Panc1 (cell line): ENCODE measurements around the gene CISD3. TPM values are rescaled to one million over a fixed set of nuclear protein-coding genes. Genes with fewer than 3 reads are reported as not detected.

Experiments
- ATAC-seq: fragments of 200-7000 bp; cut with Tn5 transposase; 2 replicates; pipeline ENCODE4 v1.9.1; 2020; ENCODE audit warnings: mild to moderate bottlenecking, moderate library complexity
- BruUV-seq: library from RNA; stranded (reverse); fragments of 400-500 nt; replicated peaks from 2 replicates; lab custom pipeline; 2021; lab: Mats Ljungman, UMichigan
- CTCF ChIA-PET: fragments of 300-600 bp; sonication (Branson Sonifier 250); formaldehyde crosslinking; loops from one replicate; lab custom pipeline; 2022; ENCODE audit warnings: antibody characterized with exemption; lab: Charles Lee
- POLR2A ChIA-PET: fragments of 300-600 bp; sonication (Branson Sonifier 250); formaldehyde crosslinking; loops from one replicate; lab custom pipeline; 2022; ENCODE audit warnings: antibody characterized with exemption; lab: Charles Lee
- DNase-seq: peaks from one replicate; pipeline ENCODE4 v3.0.0-alpha.2; 2010; ENCODE audit warnings: low read depth, low spot score
- H3K27ac ChIP-seq: 2 replicates; pipeline ENCODE4 v1.5.1; 2011; ENCODE audit warnings: mild to moderate bottlenecking, low read length, inconsistent platforms
- H3K27me3 ChIP-seq: fragments of 200-500 bp; sonication (Bioruptor generic); 2 replicates; pipeline ENCODE4 v1.6.0; 2014; ENCODE audit warnings: low read length, inconsistent platforms; ENCODE audit not compliant: control insufficient read depth, insufficient read depth
- H3K36me3 ChIP-seq: fragments of 200-500 bp; sonication (Bioruptor generic); 2 replicates; pipeline ENCODE4 v1.5.1; 2014; ENCODE audit warnings: inconsistent platforms, mild to moderate bottlenecking, low read length, moderate library complexity; ENCODE audit not compliant: control insufficient read depth, insufficient read depth
- H3K4me1 ChIP-seq: 2 replicates; pipeline ENCODE4 v1.5.1; 2011; ENCODE audit warnings: inconsistent platforms, mild to moderate bottlenecking, low read length, moderate library complexity; ENCODE audit not compliant: control insufficient read depth, insufficient read depth
- H3K4me3 ChIP-seq, 2 experiments: 2 replicates each; pipeline ENCODE4 v1.5.1; 2011 to 2012; ENCODE audit warnings: low read depth in 2 of 2, low read length in 2 of 2, mild to moderate bottlenecking in 2 of 2, inconsistent platforms in 1 of 2, moderate library complexity in 1 of 2
- H3K9me3 ChIP-seq: fragments of 200-500 bp; sonication (Bioruptor generic); 2 replicates; pipeline ENCODE4 v1.5.1; 2014; ENCODE audit warnings: low read depth, mild to moderate bottlenecking, inconsistent platforms, low read length, moderate library complexity; ENCODE audit not compliant: control insufficient read depth, insufficient read depth
- CTCF ChIP-seq: fragments of 450-650 bp; IDR thresholded peaks from 2 replicates; pipeline ENCODE4 v1.5.1; 2017; ENCODE audit warnings: mild to moderate bottlenecking
- POLR2AphosphoS5 ChIP-seq: IDR thresholded peaks from 2 replicates; pipeline ENCODE4 v1.6.1; 2012; ENCODE audit warnings: mild to moderate bottlenecking, low read depth, low read length, moderate library complexity
- REST ChIP-seq, 2 experiments: IDR thresholded peaks; 2 replicates each; pipeline ENCODE4 v1.6.1; 2011 to 2012; ENCODE audit warnings: low read depth in 2 of 2, control low read depth in 1 of 2, low read length in 1 of 2, mild to moderate bottlenecking in 1 of 2, moderate library complexity in 1 of 2; ENCODE audit not compliant: insufficient read depth in 1 of 2
- SIN3A ChIP-seq: IDR thresholded peaks from 2 replicates; pipeline ENCODE4 v1.6.1; 2012; ENCODE audit warnings: low read depth, mild to moderate bottlenecking, low read length, moderate library complexity, borderline replicate concordance; ENCODE audit not compliant: insufficient read depth
- TCF7L2 ChIP-seq: IDR thresholded peaks from 2 replicates; pipeline ENCODE4 v1.6.1; 2011; ENCODE audit warnings: mild to moderate bottlenecking, low read depth, low read length, inconsistent platforms
- in situ Hi-C: cut with HindIII; loops from 2 replicates; pipeline ENCODE4 v1.10.0; 2016; ENCODE audit warnings: low sequenced_read_pairs, low pct_unique_long_range_greater_than_20kb
- intact Hi-C: fragments of 100-400 bp; cut with micrococcal nuclease; formaldehyde crosslinking; loops from one replicate; pipeline ENCODE4 v1.10.0; 2022; ENCODE audit not compliant: unreplicated experiment
- total RNA-seq: library from RNA; stranded (reverse); gene quantifications from one replicate; pipeline ENCODE4 v1.2.1, GENCODE V29; 2021; ENCODE audit not compliant: unreplicated experiment

CISD3 gene
- total RNA-seq, 1 experiment from 2014 or later = 45.0 TPM

GRCh38 chr17:38741461-38741860 is 11.3 kb downstream of the CISD3 start:
- in situ Hi-C loops = no loop called here
- no peak for ATAC-seq

GRCh38 chr17:38741921-38742410 is 11.8 kb downstream of the CISD3 start:
- no peak for TF ChIP-seq REST (IDR thresholded peaks at IDR 0.05; ENCODE audit: insufficient read depth in 1 of 2, low read depth in 2 of 2, low read length in 1 of 2)
- no peak for TF ChIP-seq SIN3A
- TF ChIP-seq POLR2AphosphoS5 = no peak
- no peak for TF ChIP-seq TCF7L2
- no peak for TF ChIP-seq CTCF
- Histone ChIP-seq H3K9me3 (no peaks in the 10 kb centered on the region), H3K4me3 (no peak overlapping the region), H3K36me3 (no peaks in the 10 kb centered on the region; the same call in 1 of the 2 replicates), H3K4me1 (peaks cover 33% of the 10 kb centered on the region), H3K27ac (no peak overlapping the region), H3K27me3 (no peaks in the 10 kb centered on the region)
- in situ Hi-C loops = no loop called here
- intact Hi-C loops = no loop called here
- DNase-seq = no peak
- POLR2A ChIA-PET = no interaction called here
- CTCF ChIA-PET = no interaction called here
- no TSS peak for BruUV-seq
- ATAC-seq = no peak

More at GRCh38 chr17:38741461-38741860, 11.3 kb downstream of the CISD3 start:
- H3K4me1 ChIP-seq = peaks cover 33% of the 10 kb centered on the region
- CTCF ChIA-PET = no interaction called here
- intact Hi-C loops = no loop called here
- no peak overlapping the region for H3K27ac ChIP-seq
- no peaks in the 10 kb centered on the region; the same call in 1 of the 2 replicates for H3K36me3 ChIP-seq
- H3K27me3 ChIP-seq = no peaks in the 10 kb centered on the region
- no TSS peak for BruUV-seq
- TF ChIP-seq TCF7L2 = no peak
- TF ChIP-seq SIN3A = no peak
- POLR2A ChIA-PET = no interaction called here
- DNase-seq = no peak
- no peak overlapping the region for H3K4me3 ChIP-seq
- H3K9me3 ChIP-seq = no peaks in the 10 kb centered on the region

- in situ Hi-C loops = no loop called here
- 0 out of 2 replicates have a peak, but pooled peaks have one; percentile 35 for ATAC-seq
- H3K27ac ChIP-seq = no peak overlapping the region
- peaks cover 2% of the 10 kb centered on the region; the same call in 1 of the 2 replicates for H3K36me3 ChIP-seq
- no TSS peak for BruUV-seq
- CTCF ChIA-PET = no interaction called here
- POLR2A ChIA-PET = no interaction called here
- TF ChIP-seq REST (IDR thresholded peaks at IDR 0.05; ENCODE audit: insufficient read depth in 1 of 2, low read depth in 2 of 2, low read length in 1 of 2) = no peak
- no peak for TF ChIP-seq SIN3A
- TF ChIP-seq POLR2AphosphoS5 = no peak
- no peak for TF ChIP-seq TCF7L2
- TF ChIP-seq CTCF = no peak
- peaks cover 33% of the 10 kb centered on the region for H3K4me1 ChIP-seq
- no peak overlapping the region for H3K4me3 ChIP-seq
- DNase-seq = no peak
- intact Hi-C loops = no loop called here
- no peaks in the 10 kb centered on the region for H3K27me3 ChIP-seq
- no peaks in the 10 kb centered on the region for H3K9me3 ChIP-seq
Measured at GRCh38 chr17:38742411-38743308, 12.5 kb downstream of the CISD3 start.
